Measurements from ENCODE around the gene ZNF652.

ZNF652 gene

DNA sequence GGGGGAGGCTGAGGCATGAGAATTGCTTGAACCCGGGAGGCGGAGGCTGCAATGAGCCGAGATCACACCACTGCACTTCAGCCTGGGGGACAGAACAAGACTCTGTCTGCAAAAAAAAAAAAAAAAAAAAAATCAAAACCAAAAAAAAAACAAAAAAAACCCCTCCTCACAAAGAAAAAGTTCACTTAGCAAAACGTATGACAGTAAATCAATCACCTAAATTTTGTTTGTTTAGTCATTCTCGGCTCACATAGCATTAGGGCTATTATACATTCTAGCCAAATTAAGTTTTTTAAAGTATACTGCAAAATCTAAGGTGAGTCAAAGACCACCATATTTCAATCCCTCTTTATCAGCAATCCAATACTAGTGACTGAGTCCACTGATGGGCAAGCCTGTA lies 5.7 kb downstream of the ZNF652 start:
- DNase-seq, result no peak

- no peak for DNase-seq
Measured at GRCh38 chr17:49353607-49354006, 8.4 kb downstream of the ZNF652 start.

DNA sequence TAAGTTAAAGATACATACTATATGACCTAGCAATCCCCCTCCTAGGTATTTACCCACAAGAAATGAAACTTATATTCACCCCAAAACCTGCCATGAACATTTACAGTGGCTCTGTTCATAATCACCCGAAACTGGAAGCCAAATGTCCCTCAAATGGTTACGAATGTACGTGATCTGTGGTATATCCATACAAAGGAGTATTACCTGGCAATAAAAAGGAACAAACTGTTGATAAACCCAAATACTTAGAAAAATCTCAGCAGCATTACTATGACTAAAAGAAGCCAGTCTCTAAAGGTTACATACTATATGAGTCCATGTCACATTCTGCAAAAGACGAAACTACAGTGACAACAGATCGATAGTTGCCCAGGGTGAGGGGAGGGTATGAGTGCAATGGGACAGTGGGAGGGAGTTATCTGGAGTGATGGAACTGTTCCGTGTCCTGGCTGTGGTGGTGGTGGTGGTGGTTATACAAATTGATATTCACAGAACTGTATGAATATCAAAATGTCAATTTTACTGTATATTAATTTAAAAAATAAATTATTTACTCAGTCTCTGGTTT lies 9.4 kb downstream of the ZNF652 start:
- DNase-seq, result no peak

- no peak for DNase-seq
Measured at GRCh38 chr17:49351572-49352140, 10.4 kb downstream of the ZNF652 start.

DNA sequence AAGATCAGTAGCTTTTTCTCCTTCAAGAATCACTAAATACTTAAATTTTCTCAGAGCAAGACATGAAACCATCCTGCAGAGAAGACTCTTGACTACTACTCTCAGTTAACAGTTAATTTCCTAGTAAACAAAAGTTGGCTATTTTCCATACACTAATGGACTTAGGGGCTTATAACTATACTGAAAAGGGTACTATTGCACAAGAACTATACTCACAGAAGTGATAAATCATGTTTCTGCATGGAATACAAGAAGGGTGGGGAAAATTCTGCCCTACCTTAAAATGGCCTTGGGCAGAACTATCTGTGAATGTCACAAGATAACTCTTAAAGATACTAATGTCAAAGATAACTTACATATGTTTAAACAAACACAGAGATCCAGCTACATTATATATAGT lies 12.5 kb downstream of the ZNF652 start:
- DNase-seq, result no peak

- no peak for DNase-seq
Measured at GRCh38 chr17:49344914-49345313, 17.1 kb downstream of the ZNF652 start.

GRCh38 chr17:49343273-49343672 lies 18.8 kb downstream of the ZNF652 start:
- no peak for DNase-seq

GRCh38 chr17:49342575-49342936 lies 19.5 kb downstream of the ZNF652 start:
- DNase-seq, result no peak

GRCh38 chr17:49341356-49341755 lies 20.7 kb downstream of the ZNF652 start:
- no peak for DNase-seq

GRCh38 chr17:49339354-49339753 lies 22.7 kb downstream of the ZNF652 start:
- no peak for DNase-seq

DNA sequence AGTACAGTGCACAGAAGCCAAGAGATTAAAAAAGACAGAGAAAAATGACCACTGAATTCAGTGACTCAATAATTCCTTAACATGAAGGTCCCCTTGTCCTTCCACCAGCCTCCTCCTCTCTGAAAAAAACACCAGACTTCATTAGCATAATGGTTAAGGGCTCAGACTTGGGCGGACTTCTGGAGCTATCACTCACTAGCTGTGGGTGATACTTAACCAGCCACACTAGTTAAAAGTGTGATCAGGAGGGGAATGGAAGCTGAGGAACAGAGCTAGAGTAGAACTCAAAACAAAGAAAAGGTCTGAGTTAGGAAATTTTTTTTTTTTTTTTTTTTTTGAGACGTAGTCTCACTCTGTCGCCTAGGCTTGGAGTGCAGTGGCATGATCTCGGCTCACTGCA lies 23.2 kb downstream of the ZNF652 start:
- DNase-seq, result no peak

DNA sequence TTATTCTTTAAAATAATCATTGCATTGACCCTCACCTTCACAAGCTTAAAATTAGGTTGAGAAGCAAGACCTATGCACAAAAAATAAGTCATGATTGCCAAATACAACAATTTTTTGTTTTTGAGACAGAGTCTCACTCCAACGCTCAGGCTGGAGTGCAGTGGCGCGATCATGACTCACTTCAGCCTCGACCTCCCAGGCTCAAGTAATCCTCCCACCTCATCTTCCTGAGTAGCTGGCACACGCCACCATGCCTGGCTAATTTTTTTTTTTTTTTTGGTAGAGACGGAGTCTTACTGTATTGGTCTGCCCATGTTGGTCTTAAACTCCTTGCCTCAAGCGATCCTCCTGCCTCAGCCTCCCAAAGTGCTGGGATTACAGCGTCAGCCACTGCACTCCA lies 24.2 kb downstream of the ZNF652 start:
- no peak for DNase-seq

DNA sequence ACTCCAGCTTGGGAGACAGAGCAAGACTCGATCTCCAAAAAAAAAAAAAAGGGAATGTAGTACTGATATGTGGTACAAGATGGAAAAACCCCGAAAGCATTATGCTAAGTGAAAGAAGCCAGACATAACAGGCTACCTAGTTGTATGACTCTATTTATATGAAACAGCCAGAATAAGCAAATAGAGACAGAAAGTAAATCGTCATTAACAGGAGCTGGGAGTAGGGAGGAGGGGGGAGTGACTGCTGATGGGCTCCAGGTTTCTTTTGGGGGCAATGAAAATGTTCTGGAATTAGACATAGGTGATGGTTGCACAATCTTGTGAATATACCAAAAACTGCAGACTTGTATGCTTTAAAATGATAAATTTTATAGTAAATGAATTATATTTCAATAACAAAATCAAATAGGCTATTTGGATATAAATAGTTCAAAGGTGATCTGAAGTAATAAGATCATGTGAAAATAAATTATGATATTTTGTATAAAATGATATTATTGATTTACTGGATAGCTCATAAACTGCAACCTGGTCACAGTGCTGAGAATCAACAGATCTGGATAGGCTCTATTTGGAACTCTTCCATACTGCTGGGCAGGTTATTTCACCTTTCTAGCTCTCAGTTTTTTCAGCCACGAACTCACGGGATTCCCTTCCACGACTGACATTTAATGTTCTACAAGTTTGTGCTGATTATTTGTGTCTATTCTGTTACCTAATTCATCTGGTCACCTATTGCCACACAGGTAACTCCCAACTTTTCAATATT lies 27.1 kb downstream of the ZNF652 start:
- DNase-seq, result no peak

GRCh38 chr17:49333804-49334203 lies 28.2 kb downstream of the ZNF652 start:
- DNase-seq, result no peak

GRCh38 chr17:49327835-49328784 lies 33.9 kb downstream of the ZNF652 start:
- no peak for DNase-seq

DNA sequence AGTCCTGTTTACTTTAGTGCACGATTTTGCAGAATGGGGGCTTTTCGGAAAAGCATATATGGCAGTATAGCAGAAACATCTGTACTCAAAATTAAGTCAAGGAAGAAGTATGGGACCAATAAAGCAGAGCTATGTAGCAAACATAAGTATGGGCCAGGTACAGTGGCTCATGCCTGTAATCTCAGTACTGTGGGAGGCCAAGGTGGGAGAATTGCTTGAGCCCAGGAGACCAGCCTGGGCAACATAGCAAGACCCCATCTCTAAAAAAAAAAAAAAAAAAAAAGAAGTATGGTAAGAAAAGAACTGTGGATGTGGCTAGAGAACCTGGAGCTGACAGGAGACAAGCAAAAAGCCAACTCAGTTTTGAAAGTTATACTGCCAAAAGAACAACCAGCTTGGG lies 36.1 kb downstream of the ZNF652 start:
- no peak for DNase-seq

DNA sequence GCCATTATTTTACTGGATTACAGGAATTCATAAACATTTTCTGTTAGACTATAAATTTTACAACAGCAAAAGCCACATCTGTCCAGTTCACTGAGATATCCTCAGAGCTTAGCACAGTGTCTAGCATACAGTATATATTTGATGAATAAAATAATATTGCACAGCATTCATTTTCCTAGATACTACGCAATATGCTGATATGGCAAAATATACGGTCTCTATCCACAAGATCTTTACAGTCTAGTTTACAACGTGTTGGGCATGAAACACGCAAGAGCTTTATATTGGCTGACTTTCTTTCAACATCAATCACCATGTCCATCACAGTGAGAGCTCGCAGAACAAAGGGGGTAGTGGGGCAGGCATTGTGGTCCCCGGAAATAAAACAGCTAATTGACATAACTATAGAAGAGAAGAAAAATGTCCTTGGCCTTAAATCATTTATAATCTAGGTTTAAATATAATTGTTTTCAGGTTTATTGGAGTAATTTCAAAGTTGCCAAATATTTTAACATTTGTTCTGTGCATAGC lies 43.5 kb downstream of the ZNF652 start:
- DNase-seq, result no peak

GRCh38 chr17:49316889-49317675 lies 45.0 kb downstream of the ZNF652 start:
- DNase-seq, result no peak

GRCh38 chr17:49316258-49316570 lies 45.8 kb downstream of the ZNF652 start:
- DNase-seq, result peak; percentile 21

GRCh38 chr17:49315551-49316257 lies 46.3 kb downstream of the ZNF652 start:
- DNase-seq, result peak; percentile 96

- DNase-seq, result no peak
Measured at GRCh38 chr17:49312722-49313121, 49.3 kb downstream of the ZNF652 start.

DNA sequence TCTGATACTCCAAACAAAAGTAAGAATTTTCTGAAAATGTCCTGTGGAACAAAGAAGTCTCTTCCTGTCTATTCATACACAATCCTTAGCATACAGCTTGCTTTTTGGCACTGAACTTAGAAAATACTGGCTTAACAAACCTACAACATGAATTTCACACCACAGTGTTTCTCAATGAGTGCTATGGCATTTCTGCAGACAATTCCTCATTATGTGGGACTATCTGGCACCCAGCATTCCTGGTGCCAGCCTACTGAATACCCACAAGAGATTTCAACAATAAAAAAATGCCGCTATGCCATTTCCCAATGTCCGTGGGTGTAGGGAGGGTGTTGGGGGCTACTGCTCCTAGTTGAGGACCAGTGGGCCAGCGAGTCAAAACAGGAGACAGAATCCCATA lies 62.1 kb downstream of the ZNF652 start:
- DNase-seq, result no peak
